HFFc6 (cell line): ENCODE data around the gene CRACR2A. TPM values are rescaled to one million over a fixed set of nuclear protein-coding genes. Genes with fewer than 3 reads are reported as not detected.

Experiments used
- DNase-seq: peaks from one replicate; pipeline ENCODE4 v3.0.0-alpha.2; 2018
- H3K27ac Mint-ChIP-seq: 2 replicates; pipeline ENCODE4 v1.8.0; 2020; ENCODE audit warnings: mild to moderate bottlenecking, mixed read lengths
- H3K27me3 Mint-ChIP-seq: 2 replicates; pipeline ENCODE4 v1.8.0; 2021; ENCODE audit warnings: mild to moderate bottlenecking, moderate library complexity, mixed read lengths; ENCODE audit not compliant: insufficient read depth
- H3K36me3 Mint-ChIP-seq: 2 replicates; pipeline ENCODE4 v1.8.0; 2021; ENCODE audit warnings: low read depth, mixed read lengths
- H3K4me1 Mint-ChIP-seq: 2 replicates; pipeline ENCODE4 v1.8.0; 2020; ENCODE audit warnings: low read depth, mixed read lengths
- H3K4me3 Mint-ChIP-seq: 2 replicates; pipeline ENCODE4 v1.8.0; 2020; ENCODE audit warnings: mild to moderate bottlenecking, moderate library complexity, mixed read lengths
- H3K9me3 Mint-ChIP-seq: 2 replicates; pipeline ENCODE4 v1.8.0; 2020; ENCODE audit warnings: mild to moderate bottlenecking, mixed read lengths
- CTCF ChIP-seq: fragments of 200-600 bp; sonication (generic); IDR thresholded peaks from 2 replicates; pipeline ENCODE4 v1.5.0; 2021; ENCODE audit warnings: antibody characterized with exemption, mild to moderate bottlenecking
- total RNA-seq, 6 experiments: library from RNA; stranded (reverse); fragmentation: NEBNext Ultra II Directional; extraction: Animal tissue kit (Norgen Biotek cat#: 25700); gene quantifications; 2 replicates in 1 of 6; 3 replicates in 5 of 6; pipeline ENCODE4 v1.2.3, GENCODE V29; 2021

The CRACR2A gene
- total RNA-seq, 6 experiments from 2014 or later = 0.13 to 0.37 (median 0.18) TPM

- no peak for TF ChIP-seq CTCF
- Mint-ChIP-seq H3K27me3 (peaks cover 26% of the 10 kb centered on the region), H3K4me3 (no peak overlapping the region), H3K9me3 (no peaks in the 10 kb centered on the region), H3K4me1 (peaks cover 16% of the 10 kb centered on the region), H3K36me3 (no peaks in the 10 kb centered on the region), H3K27ac (no peak overlapping the region)
- DNase-seq = no peak
Measured at GRCh38 chr12:3645091-3645490, 107.8 kb downstream of the CRACR2A start.

DNA sequence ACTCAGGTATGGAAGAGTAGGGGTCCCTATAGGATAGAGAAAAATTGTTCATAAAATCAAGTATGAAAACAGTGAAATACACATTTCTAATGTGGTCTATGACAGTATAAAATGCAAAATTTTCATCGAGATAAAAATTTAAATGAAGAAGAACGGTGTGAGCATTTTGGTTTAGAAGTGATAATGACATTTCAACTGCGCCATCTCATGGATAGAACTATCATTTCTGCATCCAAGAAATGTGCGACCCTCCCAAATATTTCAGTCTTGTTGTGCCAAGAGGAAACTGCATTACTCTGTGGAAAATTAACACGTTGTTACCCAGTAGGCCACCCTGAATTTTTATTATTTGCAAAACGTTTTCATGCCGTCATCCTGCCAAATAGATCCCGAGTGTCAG lies 108.8 kb downstream of the CRACR2A start:
- H3K27ac Mint-ChIP-seq = no peak overlapping the region
- H3K27me3 Mint-ChIP-seq = peaks cover 21% of the 10 kb centered on the region
- H3K4me1 Mint-ChIP-seq = peaks cover 16% of the 10 kb centered on the region
- no peak for DNase-seq
- H3K4me3 Mint-ChIP-seq = no peak overlapping the region
- H3K9me3 Mint-ChIP-seq = no peaks in the 10 kb centered on the region
- H3K36me3 Mint-ChIP-seq = no peaks in the 10 kb centered on the region
- peak; percentile 22; the same call in 1 of the 2 replicates for TF ChIP-seq CTCF

- Mint-ChIP-seq H3K9me3 (no peaks in the 10 kb centered on the region), H3K4me3 (peak overlapping the region; percentile 15; the same call in 1 of the 2 replicates), H3K4me1 (peaks cover 16% of the 10 kb centered on the region), H3K27me3 (peaks cover 34% of the 10 kb centered on the region), H3K36me3 (no peaks in the 10 kb centered on the region), H3K27ac (peak overlapping the region; percentile 42; the same call in 1 of the 2 replicates)
- peak; percentile 82 for DNase-seq
- no peak for TF ChIP-seq CTCF
Measured at GRCh38 chr12:3641428-3642018, 111.4 kb downstream of the CRACR2A start.

DNA sequence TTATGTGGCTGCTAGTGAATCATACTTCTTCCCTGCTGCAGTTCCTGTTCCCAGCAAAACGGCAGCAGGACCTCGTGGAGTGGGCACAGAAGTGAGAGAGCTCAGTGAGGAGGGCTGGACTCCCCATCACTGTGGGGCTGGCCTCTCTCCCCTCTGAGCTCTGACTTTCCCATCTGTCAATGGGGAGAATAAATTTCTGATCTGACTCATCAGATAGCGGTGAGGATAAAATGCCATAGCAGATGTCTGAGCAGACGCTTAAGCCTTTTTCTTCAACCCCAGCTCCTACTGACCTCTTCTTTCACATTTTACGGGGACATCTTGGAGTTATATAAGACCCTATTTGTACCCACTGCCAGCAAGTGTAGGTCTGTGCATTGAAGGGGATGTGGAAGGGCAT lies 116.6 kb downstream of the CRACR2A start:
- DNase-seq = no peak
- TF ChIP-seq CTCF = no peak
- peaks cover 36% of the 10 kb centered on the region for H3K27me3 Mint-ChIP-seq
- no peak overlapping the region for H3K27ac Mint-ChIP-seq
- no peaks in the 10 kb centered on the region for H3K9me3 Mint-ChIP-seq
- H3K4me1 Mint-ChIP-seq = peaks cover 8% of the 10 kb centered on the region
- no peak overlapping the region for H3K4me3 Mint-ChIP-seq
- H3K36me3 Mint-ChIP-seq = no peaks in the 10 kb centered on the region

- Mint-ChIP-seq H3K4me3 (no peak overlapping the region), H3K9me3 (no peaks in the 10 kb centered on the region), H3K27me3 (peaks cover 46% of the 10 kb centered on the region), H3K36me3 (no peaks in the 10 kb centered on the region), H3K27ac (no peak overlapping the region), H3K4me1 (peaks cover 6% of the 10 kb centered on the region; the same call in 1 of the 2 replicates)
- TF ChIP-seq CTCF = no peak
- no peak for DNase-seq
Measured at GRCh38 chr12:3634348-3634747, 118.6 kb downstream of the CRACR2A start.
